ENCODE results near the gene TMEM120A.

The TMEM120A gene

DNA sequence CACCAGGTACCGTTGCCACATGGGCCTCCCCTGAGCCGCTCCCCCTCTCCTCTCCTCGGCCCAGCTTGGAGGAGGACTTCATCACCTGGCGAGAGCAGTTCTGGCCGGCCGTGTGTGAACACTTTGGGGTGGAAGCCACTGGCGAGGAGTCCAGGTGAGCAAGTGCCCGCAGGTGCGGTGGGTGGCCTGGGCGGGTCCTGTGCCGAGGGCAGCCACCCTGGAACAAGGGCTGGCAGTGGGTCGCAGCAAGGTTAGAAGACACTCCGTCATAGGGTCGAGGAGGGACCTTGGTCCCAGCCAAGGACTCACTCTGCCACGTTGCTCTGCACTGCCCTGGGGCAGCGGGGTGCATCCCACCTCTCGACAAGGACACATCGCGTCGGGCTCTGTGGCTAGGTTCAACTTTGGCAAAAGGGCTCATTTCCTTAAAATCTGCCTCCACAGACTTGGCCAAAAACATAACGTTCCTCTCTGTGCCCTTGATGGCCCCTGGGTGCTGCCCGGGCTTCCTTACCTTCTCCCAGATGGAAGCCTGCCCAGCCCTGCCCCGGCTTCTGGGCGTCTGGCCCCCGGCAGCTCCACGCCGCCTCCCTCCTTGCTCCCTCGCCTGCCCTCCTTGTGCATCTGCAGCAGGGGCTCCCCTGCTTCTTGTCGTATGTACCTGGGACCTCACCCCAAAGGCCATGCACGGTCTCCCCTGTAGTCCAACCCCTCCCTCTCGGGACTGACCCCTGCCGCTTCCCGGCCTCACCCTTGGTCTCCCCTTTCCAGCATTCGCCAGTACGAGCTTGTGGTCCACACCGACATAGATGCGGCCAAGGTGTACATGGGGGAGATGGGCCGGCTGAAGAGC, 12.7 kb downstream of the TMEM120A start:
- no peak overlapping the region for H3K4me3 ChIP-seq (ENCODE audit: low read depth, low read length)

DNA sequence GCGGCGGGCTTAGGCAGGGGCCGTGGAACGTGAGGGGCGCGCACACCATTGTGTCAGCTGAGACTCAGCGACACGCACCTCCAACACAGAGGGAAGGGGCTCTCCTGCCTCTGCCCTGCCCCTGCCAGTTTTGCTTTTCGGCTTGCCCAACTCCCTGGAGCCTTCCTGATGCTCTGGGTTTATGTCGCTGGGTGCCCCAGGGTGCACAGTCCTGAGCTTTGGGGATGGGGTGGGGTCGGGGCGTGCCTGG, 13.3 kb downstream of the TMEM120A start:
- H3K4me3 ChIP-seq (ENCODE audit: low read depth, low read length), result no peak overlapping the region

DNA sequence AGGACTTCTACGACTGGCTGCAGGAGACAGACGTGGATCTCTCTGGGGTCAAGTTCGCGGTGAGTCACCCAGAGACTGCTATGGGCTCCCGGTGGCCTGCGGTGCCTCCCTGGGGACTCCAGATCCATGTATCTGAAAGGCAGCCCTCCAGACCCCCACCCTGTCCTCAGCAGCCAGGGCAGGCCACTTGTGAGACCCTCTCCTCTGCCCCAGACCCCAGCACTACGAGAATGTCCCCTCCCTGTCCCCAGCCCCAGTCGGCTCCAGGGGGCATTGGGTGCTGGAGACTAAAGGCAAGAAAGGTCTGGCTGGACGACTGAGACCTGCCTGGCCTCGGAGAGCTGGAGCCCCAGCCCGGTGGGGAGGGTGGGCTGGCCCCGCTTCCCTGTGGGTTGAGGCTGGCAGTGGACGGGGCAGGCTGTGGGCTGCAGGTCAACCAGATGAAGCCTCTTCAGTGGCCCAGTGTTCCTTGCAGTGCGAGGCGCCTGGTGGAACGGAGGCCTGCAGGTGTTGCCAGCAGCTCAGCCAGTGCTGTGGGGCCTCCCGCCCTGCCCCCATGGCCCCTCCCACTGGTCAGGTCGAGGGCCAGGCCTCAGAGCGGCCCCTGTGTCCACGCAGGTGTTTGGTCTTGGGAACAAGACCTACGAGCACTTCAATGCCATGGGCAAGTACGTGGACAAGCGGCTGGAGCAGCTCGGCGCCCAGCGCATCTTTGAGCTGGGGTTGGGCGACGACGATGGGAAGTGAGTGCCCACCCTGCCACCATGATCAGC, 13.8 kb downstream of the TMEM120A start:
- no peak overlapping the region for H3K4me3 ChIP-seq (ENCODE audit: low read depth, low read length)

DNA sequence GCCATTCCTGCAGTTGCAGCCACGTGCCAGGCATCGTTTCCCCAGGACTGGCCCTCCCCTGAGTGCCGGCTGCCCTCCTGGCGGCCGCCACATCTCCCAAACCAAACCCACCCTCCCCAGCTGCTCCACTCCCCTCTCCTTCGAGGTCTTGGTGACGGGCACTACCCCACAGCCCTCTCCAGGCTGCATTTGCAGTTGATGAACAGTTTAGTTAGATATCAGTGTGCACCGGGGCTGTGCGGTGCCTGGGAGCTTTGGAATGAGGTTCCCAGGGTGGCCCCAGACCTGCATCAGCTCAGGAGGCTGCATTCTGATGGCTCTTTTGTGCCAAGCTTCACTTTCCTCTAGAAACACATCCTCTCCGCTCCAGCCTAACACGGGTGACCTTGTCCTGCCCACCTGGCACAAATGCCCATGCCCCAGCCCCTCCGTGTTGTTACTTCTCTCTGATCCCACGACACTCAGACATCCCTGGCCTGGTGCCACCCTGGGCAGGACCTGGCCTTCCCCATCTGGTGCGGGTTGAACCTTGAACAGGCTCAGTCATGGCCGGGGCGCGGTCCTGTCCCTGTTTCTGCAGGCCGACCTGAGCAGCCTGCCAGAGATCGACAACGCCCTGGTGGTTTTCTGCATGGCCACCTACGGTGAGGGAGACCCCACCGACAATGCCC, 14.5 kb downstream of the TMEM120A start:
- no peak overlapping the region for H3K4me3 ChIP-seq (ENCODE audit: low read depth, low read length)

DNA sequence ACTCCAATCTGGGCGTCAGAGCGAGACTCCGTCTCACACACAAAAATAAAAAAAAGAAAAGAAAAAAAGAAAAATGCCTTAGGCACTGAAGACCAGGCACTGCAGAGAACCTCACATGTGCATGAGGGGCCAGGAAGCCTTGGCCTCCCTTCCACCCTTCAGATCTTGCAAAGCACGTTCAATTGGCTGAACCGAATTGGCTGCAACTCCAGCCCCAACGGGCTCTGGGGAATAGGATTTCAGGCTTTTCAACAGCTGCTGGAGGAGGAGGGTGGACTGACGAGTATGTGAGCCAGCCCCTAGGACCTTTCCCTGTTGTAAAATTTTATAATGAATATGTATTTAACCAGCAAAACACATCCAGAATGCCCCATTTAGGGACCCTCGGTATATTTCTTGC, 16.7 kb downstream of the TMEM120A start:
- H3K4me3 ChIP-seq (ENCODE audit: low read depth, low read length), result no peak overlapping the region

DNA sequence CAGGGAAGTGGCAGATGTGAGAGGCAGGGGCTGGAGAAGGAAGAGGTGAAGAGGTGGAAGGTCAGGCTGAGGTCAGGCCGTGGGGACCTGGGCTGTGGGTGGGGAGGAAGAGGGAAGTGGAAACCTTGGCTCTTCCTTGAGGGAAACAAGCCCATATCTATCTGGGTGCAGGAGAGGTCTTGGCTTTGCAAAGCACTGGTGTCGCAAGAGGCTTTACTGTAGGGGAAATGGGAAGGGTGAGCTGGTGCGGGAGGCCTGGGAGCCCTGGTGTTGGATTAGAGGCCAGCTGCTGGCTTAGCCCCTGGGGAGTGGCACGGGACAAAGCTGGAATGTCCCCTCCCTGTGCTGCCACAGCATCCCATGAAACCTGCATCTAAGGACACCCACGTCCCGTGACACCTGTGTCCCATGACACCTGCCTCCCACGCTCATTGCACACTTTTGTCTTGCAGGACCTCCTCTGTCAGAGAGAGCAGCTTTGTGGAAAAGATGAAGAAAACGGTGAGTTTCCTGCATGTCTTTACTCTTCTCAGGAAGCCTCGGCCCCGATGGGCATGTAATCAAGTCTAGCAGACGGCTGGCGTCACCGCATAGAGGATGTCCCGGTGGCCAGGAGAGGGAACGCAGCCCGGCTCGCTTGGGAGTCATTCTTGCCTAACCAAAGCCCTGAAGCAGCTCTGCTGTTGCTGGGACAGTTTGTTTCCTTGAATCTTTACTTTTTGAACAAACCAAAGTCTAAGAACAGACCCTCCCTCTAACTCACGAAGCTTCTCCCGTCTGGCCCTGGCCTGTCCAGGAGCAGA, 22.2 kb downstream of the TMEM120A start:
- no peak overlapping the region for H3K4me3 ChIP-seq (ENCODE audit: low read depth, low read length)

DNA sequence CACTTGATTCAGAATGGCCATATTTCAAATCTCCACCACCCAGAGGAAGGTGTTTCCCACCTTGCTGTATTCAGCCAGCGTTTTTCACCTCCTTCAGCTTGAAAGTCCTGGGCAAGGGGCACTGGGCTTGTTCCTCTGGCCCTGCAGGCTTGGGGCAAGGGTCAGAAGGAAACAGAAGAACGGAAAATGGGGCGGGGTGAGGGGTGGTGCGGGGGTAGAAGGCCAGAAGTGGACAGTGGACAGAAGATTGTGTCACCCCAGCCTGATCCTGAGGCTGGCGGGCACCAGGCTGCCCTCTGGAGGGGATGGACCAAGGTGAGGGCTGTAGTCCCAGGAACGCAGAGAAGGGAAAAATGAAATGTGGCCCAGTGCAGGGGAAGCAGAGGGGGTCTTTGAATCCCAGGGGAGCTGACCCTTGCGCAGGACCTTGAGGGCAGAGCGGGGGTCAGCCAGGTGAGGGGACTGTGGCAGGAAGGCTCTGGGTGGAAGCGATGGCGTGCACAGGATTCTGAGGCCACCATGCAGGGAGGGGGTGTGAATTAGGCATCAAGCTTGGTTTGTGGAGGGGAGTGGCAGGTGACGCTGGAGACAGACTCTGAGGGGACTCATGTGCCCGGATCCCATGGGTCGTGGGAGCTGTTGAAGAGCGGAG, 23.0 kb downstream of the TMEM120A start:
- H3K4me3 ChIP-seq (ENCODE audit: low read depth, low read length), result no peak overlapping the region

DNA sequence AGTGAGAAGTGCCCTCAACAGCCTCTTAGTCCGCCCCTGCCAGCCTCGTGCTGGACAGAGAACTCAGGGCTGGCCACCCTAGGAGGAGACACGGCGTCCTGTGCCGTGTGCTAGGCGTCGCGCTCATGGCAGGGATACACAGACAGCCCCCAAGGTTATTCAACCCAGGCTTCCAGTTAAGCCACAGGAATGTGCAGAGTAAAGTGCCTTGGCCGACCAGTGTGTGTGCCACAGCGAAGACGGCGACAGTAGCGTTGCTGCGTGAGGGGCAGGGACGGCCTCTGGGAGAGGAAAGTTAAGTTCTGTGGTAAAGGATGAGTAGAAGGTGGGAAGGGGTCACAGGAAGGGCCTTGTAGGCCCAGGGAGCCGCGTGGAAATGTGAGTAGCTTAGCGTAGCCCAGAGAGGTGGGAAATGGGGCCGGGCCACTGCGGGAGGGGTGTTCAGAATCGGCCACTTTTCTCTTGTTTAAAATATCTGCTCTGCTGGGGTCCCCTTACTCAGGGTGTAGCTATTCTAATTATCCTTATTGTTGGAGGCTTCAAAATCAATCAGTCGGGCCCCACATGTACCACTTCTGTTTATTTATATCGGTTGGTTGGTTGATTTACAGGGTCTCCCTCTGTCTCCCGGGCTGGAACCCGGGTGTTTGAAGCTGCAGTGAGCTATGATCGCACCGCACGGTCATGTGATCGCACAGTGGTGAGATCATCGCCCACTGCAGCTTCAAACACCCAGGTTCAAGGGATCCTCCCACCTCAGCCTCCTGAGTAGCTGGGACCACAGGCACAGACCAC, 24.5 kb downstream of the TMEM120A start:
- no peak overlapping the region for H3K4me3 ChIP-seq (ENCODE audit: low read depth, low read length)

DNA sequence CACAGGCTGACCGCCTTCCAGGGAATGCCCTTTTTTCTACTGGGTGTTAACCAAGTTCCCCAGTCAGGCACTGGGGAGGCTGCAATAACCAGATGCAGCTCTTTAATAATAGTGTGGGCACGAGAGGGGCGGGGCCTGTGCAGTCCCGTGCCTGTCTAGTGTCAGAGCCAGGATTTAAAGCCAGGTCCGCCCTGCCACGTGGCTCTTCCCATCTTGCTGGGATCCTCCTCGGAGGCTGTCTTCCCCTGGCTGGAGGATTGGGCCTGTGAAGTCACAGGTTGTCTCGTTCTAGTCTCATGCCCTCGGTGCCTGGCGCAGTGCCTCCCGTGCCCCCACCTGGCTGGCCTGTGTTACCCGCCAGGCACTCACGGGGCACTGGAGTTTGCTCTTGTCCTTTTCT, 25.2 kb downstream of the TMEM120A start:
- H3K4me3 ChIP-seq (ENCODE audit: low read depth, low read length), result no peak overlapping the region

DNA sequence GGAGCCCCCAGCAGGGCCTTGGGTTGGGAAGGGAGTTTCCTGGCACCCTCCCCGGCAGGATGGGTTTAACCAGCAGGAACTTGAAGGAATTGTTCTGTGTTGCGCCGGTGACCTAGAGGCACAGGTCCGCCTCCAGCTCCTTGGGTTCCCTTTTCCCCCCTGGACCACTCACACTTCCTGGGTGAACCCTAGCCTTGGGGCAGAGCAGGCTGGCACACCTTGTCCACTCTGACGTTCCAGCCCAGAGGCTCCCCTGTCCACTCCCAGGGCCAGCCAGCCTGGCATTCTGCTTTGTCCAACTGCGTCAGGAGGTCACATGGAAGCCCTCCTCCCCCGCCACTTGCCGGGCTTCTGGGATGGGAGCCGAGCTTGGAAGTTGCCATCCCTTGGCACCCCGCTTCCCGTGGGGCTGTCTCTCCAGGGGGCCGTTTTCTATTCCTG, 25.8 kb downstream of the TMEM120A start:
- no peak overlapping the region for H3K4me3 ChIP-seq (ENCODE audit: low read depth, low read length)

DNA sequence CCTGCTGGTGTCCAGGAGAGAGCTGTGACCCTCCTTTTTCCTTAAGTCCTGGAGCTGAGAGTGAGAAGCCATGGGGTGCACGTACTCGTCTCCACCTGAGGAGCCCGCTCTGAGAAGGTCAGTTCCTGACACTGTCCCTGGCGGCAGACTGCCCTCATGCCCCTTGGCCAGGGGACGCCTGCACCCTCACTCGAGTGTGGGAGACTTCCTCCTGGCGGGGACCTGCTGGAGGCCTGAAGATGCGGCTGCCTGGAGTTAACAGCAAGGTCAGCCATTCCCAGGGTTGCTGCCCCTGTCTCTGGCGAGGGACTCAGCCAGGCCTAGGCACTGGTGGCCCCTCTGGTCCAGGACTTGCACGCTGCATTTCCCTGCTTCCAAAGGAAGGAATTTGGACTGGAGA, 26.4 kb downstream of the TMEM120A start:
- no peak overlapping the region for H3K4me3 ChIP-seq (ENCODE audit: low read depth, low read length)

DNA sequence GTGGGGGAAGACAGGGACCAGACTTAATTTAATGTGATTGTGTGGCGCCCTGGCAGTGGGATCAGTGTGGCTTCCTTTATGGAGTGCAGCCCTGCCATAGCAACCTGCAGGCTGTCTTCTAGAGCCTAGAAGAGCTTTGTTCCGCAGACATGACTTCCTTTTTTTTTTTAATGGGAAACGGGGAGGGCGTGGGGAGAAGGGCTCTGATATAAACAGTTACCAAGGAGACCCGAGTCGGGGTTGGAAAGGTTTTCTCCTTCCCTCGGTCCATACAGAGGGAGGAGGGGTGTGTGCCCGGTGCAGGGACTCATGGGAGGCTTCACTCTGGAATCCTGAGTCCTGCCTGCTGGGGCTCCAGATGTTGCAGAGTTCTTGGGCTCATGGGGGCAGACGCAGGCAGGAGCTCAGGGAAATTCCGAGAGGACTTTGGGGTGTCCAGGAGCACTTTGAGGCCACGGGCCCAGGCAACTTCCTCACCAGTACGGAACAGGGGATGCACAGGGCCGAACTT, 26.9 kb downstream of the TMEM120A start:
- no peak overlapping the region for H3K4me3 ChIP-seq (ENCODE audit: low read depth, low read length)

DNA sequence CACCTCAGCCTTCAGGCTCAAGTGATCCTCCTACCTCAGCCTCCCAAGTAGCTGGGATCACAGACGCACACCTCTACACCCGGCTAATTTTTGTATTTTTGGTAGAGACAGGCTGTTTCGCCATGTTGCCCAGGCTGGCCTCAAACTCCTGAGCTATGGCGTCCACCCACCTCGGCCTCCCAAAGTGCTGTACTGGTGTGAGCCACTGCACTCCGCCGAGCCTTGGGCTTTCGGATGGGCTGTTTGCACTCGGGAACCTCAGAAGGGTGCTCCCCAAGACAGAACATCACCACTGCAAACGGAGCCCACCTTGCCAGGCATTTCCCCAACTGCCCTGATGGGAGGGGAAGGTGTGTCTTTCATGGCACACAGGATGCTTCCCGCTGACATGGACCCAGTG, 27.3 kb downstream of the TMEM120A start:
- no peak overlapping the region for H3K4me3 ChIP-seq (ENCODE audit: low read depth, low read length)

DNA sequence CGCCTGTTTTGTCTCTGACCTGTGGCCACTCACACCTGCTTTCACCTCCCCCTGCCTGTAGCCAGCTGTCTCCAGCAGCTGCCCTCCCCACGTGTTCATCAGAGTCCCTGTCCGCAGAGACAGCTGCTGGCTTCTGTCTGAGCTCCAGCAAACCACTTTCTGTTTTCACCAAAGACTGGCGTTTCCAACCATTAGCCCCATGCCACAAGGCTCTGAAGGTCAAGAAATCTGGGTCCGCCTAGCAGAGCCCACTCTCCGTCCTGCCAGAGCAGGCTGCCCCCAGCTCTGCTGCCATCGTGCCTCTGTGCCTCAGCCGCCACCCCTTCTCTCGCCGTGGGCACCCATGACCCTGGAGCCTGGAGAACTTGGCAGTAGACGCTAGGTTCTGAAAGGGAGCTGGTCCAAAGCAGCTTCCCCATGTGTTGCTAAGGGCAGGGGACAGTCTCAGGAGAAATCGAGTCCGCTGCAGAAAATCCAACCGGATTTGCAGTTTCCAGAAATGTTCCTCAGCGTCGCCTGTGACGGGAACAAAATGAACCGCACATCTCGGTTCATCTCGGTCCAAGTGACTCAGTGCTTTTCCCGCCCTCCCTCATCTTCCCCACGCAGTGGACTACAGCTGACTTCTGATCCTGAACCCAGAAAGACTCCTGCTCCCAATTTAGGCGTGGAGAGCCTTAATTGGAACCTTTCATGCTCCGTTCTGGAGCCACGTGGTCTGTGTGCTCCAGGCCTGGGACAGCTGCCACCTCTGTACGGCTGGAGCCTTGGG, 28.0 kb downstream of the TMEM120A start:
- no peak overlapping the region for H3K4me3 ChIP-seq (ENCODE audit: low read depth, low read length)

DNA sequence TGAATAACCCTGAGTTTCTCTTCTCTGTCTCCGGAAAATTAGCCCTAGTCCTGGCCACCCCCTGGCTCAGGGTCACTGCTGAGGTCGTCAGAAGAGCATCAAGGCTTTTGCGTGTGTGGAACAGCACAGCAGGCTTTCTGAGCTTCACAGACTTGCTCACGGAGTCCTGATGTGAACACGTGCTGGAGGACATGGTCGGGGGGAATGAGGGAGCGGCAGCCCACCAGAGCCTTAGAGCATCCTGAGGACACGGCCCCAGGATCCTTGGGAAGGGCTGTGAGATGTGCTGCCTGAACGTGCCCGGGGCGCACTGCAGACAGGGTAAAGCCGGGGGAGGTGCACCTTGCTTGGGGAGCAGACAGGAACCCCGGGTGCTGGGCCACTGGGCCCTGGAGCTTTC, 28.8 kb downstream of the TMEM120A start:
- no peak overlapping the region for H3K4me3 ChIP-seq (ENCODE audit: low read depth, low read length)

DNA sequence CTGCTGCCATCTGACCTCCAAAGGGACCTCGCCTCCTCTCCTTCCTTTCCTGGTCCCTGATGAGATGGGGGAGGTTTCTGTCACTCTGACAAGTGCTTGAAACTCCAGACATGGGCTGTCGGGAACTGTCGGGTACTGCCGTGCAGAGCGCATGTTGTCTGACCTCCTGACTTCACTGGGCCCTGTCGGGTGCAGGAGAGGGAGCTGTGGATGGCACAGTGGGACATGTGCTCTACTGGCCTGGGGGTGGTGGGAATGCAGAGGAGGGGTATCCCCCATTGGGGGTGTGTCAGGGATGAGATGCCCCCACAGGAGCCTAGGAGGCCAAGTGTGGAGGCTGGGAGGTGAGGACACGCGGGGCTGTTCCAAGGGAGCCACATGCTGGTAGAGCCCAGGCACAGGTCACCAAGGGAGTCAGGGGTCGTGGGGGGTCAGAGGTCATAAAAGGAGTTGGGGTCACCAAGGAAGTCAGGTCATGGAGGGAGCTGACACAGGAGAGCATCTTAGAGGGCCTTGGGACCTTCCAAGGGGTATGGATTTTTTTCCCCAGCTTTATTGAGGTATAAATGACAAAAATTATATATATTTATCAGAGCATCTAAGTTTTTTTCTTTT, 30.9 kb downstream of the TMEM120A start:
- H3K4me3 ChIP-seq (ENCODE audit: low read depth, low read length), result no peak overlapping the region

DNA sequence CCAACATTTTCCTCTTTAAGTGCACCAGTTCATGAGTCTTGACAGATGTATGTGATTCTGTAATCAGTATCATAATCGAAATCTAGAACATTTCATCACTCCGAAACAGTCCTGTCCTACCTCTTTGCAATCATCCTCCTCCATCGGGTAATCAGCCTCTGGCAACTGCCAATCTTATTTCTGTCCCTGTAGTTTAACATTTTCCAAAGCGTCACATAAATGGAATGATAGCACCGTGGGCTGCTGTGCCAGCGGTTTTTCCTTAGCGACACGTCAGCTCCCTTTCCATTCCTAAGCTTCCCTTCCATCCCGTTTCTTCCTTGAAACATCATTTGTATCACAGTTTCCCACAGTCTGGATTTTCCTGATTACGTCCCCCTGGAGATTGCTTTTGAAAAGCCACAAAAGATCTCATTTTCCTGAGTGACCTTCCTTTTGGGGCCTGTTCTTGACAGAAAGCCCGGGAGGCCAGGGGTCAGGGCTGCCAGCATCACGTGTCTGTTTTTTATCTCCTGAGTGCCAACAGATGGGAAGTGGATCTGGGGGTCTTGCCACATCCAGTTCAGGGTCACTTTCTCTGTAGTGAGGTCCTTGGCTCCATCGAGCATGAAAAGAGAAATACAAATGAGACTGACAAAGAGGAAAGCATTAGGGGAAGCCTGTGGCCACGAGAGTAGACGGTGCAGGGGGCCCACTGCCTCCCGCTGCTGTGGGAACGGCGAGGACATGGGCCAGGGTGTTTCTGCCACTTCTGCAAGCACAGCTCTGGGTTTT, 31.6 kb downstream of the TMEM120A start:
- H3K4me3 ChIP-seq (ENCODE audit: low read depth, low read length), result no peak overlapping the region

DNA sequence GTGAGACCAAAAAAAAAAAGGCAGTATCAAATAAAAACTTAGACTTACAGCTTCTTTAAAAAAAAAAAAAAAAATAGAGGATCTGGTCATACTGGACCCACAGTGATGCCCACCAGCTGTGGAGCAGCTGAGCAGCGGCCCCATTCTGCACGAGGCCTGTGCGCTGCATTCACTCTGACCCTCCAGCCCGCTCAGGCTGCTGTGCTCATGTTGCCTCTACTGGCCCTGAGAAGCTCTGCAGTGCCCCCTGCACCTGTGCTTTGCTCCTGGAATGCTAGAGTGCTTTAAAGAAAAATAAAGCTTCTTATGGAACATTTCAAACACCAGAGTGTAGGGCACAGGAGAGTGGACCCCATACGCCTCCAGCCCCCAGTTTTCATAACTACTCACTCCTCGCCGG, 33.2 kb downstream of the TMEM120A start:
- no peak overlapping the region for H3K4me3 ChIP-seq (ENCODE audit: low read depth, low read length)
